Stimulated activated CD8-positive, alpha-beta memory T cell treated with anti-CD3 and anti-CD28 coated beads, Interleukin-12 subunit alpha, Interleukin-12 subunit beta, amount 100 ng/mL, for 24 hours (primary cell): ENCODE measurements around the gene PRTN3.
"Not testable (repeated sequence)": the region's sequence is repeated elsewhere in the genome, so short reads cannot be mapped to it uniquely, and the experiment has no call there.

Experiments
- DNase-seq: peaks from one replicate; pipeline ENCODE4 v3.0.0-alpha.2; 2020; ENCODE audit errors: extremely low read depth

PRTN3 gene

GRCh38 chr19:815775-816499 lies 24.9 kb upstream of the PRTN3 start:
- DNase-seq, result no peak

- no peak for DNase-seq
Observed at GRCh38 chr19:816500-816857, 24.3 kb upstream of the PRTN3 start.

- not testable (repeated sequence) for DNase-seq
Observed at GRCh38 chr19:820212-820611, 20.6 kb upstream of the PRTN3 start.

GRCh38 chr19:821231-821824 lies 19.5 kb upstream of the PRTN3 start:
- DNase-seq, result no peak

- DNase-seq, result no peak
Observed at GRCh38 chr19:821825-822503, 18.8 kb upstream of the PRTN3 start, which contains the start of gene PLPPR3. PLPPR3 (minus strand) TSS chr19:821955; CDS start chr19:821559, 396 bp downstream.

- no peak for DNase-seq
Observed at GRCh38 chr19:823565-824121, 17.2 kb upstream of the PRTN3 start.

- DNase-seq, result no peak
Observed at GRCh38 chr19:824885-825284, 15.9 kb upstream of the PRTN3 start.

GRCh38 chr19:825897-826644 lies 14.7 kb upstream of the PRTN3 start:
- no peak for DNase-seq

GRCh38 chr19:827314-827709 lies 13.5 kb upstream of the PRTN3 start:
- no peak for DNase-seq

GRCh38 chr19:827710-828321 lies 13.0 kb upstream of the PRTN3 start, which contains the start of gene AZU1:
AZU1 (plus strand) TSS chr19:827837; CDS start chr19:827847, 10 bp downstream.
- no peak for DNase-seq

- no peak for DNase-seq
Observed at GRCh38 chr19:829129-829758, 11.6 kb upstream of the PRTN3 start.

- no peak for DNase-seq
Observed at GRCh38 chr19:831407-832369, 9.1 kb upstream of the PRTN3 start.

- no peak for DNase-seq
Observed at GRCh38 chr19:834216-834615, 6.6 kb upstream of the PRTN3 start.

- no peak for DNase-seq
Observed at GRCh38 chr19:835210-835810, 5.5 kb upstream of the PRTN3 start.

- DNase-seq, result not testable (repeated sequence)
Observed at GRCh38 chr19:842802-843179, 2.0 kb downstream of the PRTN3 start.

- DNase-seq, result no peak
Observed at GRCh38 chr19:843180-843835, 2.5 kb downstream of the PRTN3 start.

GRCh38 chr19:843836-844545 lies 3.2 kb downstream of the PRTN3 start:
- no peak for DNase-seq

GRCh38 chr19:844546-844971 lies 3.8 kb downstream of the PRTN3 start:
- no peak for DNase-seq
